GM10248 (cell line): ENCODE measurements around the gene GRM4.

ENCODE experiments used
- CTCF ChIA-PET: fragments of 300-600 bp; sonication (Branson Sonifier 250); formaldehyde crosslinking; extraction: SDS; loops from one replicate; lab custom pipeline; 2021; ENCODE audit warnings: antibody characterized with exemption; lab: Yijun Ruan, JAX
- POLR2A ChIA-PET: fragments of 350-650 bp; sonication (Branson Sonifier 250); formaldehyde crosslinking; extraction: SDS; loops from one replicate; lab custom pipeline; 2020; ENCODE audit warnings: antibody characterized with exemption; lab: Yijun Ruan, JAX
- DNase-seq: peaks from one replicate; pipeline ENCODE4 v3.0.0; 2012; ENCODE audit errors: extremely low spot score
- TF ChIP-seq, protein P1 (sequence below): IDR thresholded peaks from 2 replicates; pipeline ENCODE4 v1.5.1; 2012; ENCODE audit warnings: mild to moderate bottlenecking, low read depth; ENCODE audit errors: extremely low read depth, missing control alignments, control extremely low read depth

Gene GRM4

DNA sequence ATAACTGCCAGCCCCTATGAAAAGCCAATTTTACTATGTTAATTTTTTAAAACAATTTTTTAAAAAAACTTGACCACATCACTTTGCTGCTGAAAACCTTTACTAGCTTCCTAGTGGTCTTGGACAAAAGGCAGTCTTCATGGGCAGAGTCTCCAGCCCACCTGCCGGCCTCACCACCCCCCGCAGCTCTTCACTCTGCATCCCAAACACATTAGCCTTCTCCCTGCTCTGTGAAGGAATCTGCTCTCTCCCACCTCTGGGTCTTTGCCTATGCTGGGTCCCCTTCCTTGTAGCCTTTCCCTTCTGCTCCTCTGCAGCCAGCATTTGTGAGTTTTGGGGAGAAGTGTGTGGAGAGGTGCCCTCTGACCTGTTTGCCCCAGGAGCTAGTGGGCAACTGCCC lies 171.4 kb downstream of the GRM4 start:
- no peak for DNase-seq
- TF ChIP-seq, protein P1, sequence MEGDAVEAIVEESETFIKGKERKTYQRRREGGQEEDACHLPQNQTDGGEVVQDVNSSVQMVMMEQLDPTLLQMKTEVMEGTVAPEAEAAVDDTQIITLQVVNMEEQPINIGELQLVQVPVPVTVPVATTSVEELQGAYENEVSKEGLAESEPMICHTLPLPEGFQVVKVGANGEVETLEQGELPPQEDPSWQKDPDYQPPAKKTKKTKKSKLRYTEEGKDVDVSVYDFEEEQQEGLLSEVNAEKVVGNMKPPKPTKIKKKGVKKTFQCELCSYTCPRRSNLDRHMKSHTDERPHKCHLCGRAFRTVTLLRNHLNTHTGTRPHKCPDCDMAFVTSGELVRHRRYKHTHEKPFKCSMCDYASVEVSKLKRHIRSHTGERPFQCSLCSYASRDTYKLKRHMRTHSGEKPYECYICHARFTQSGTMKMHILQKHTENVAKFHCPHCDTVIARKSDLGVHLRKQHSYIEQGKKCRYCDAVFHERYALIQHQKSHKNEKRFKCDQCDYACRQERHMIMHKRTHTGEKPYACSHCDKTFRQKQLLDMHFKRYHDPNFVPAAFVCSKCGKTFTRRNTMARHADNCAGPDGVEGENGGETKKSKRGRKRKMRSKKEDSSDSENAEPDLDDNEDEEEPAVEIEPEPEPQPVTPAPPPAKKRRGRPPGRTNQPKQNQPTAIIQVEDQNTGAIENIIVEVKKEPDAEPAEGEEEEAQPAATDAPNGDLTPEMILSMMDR: no peak
- CTCF ChIA-PET: interaction anchor here (1.3 kb wide), 1 partner anchor 15 kb away, joined by 4 read pairs; no protein-coding TSS in a partner anchor
- POLR2A ChIA-PET: no interaction called here

DNA sequence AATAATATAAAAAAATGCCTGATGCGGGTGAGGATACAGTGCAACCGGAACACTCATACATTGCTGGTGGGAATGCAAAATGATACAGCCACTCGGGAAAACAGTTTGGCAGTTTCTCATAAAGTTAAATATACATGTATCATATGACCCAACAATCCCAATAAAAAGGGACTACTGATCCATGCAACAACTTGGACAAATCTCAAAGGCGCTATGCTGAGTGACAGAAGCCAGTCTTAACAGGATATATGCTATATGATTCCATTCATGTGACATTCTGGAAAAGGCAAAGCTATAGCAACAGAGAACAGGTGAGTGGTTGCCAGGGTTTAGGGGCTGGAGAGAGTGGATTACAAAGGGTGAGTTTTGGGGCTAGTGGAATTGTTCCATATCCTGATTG lies 171.9 kb downstream of the GRM4 start:
- CTCF ChIA-PET: interaction anchor here (1.3 kb wide), 1 partner anchor 15 kb away, joined by 4 read pairs; no protein-coding TSS in a partner anchor
- TF ChIP-seq, protein P1: no peak
- DNase-seq: no peak
- POLR2A ChIA-PET: no interaction called here

DNA sequence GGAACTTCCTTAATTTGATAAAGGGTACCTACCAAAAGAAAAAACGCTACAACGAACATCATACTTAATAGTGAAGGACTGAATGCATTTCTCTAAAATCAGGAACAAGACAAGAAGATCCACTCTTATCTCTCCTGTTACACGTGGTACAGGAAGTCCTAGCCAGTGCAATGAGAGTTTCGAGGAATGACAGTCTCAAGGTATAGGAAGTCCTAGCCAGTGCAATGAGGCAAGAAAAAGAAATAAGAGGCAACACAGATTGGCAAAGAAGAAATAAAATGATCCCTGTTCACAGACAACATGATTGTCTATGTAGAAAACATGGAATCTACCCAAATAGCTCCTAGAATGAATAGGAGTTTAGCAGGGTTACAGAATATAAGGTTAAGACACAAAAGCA lies 174.3 kb downstream of the GRM4 start:
- TF ChIP-seq, protein P1: no peak
- DNase-seq: no peak
- POLR2A ChIA-PET: no interaction called here
- CTCF ChIA-PET: interaction anchor here (1.0 to 1.3 kb wide), 2 partner anchors 12 to 48 kb away, joined by 3 read pairs; no protein-coding TSS in a partner anchor
